WTC11 (cell line): ENCODE results near the gene MAP1LC3C. TPM values are rescaled to one million over a fixed set of nuclear protein-coding genes. Genes with fewer than 3 reads are reported as not detected.

ENCODE experiments used
- ATAC-seq: fragments of 200-7000 bp; cut with Tn5 transposase; 2 replicates; pipeline ENCODE4 v1.10.0; 2021; ENCODE audit warnings: mild to moderate bottlenecking, moderate library complexity
- CTCF ChIA-PET: fragments of 300-600 bp; sonication (Branson Sonifier 250); formaldehyde crosslinking; loops from one replicate; lab custom pipeline; 2021; ENCODE audit warnings: antibody characterized with exemption; lab: Charles Lee
- POLR2A ChIA-PET: fragments of 350-600 bp; sonication (Branson Sonifier 250); formaldehyde crosslinking; loops from one replicate; lab custom pipeline; 2021; ENCODE audit warnings: antibody characterized with exemption; lab: Charles Lee
- DNase-seq: peaks from one replicate; pipeline ENCODE4 v3.0.0; 2021; ENCODE audit warnings: low spot score
- H3K27ac Mint-ChIP-seq: 2 replicates; pipeline ENCODE4 v1.8.0; 2021; ENCODE audit warnings: mixed read lengths
- H3K27me3 Mint-ChIP-seq: 2 replicates; pipeline ENCODE4 v1.8.0; 2021; ENCODE audit warnings: low read depth, mild to moderate bottlenecking, moderate library complexity, mixed read lengths
- H3K36me3 Mint-ChIP-seq: 2 replicates; pipeline ENCODE4 v1.8.0; 2021; ENCODE audit warnings: mixed read lengths
- H3K4me1 Mint-ChIP-seq: 2 replicates; pipeline ENCODE4 v1.8.0; 2022; ENCODE audit warnings: mixed read lengths
- H3K4me3 Mint-ChIP-seq: 2 replicates; pipeline ENCODE4 v1.8.0; 2021; ENCODE audit warnings: mild to moderate bottlenecking, moderate library complexity, mixed read lengths
- H3K9me3 Mint-ChIP-seq: 2 replicates; pipeline ENCODE4 v1.8.0; 2021; ENCODE audit warnings: mixed read lengths
- AR ChIP-seq: fragments of 250-450 bp; sonication (Bioruptor Pico); IDR thresholded peaks from 2 replicates; pipeline ENCODE4 v1.9.0; 2021; ENCODE audit warnings: mild to moderate bottlenecking
- CREB1 ChIP-seq: sonication (generic); formaldehyde crosslinking; IDR thresholded peaks from 2 replicates; pipeline ENCODE4 v1.8.0; 2023; ENCODE audit warnings: mild to moderate bottlenecking, missing genetic modification reagents
- CREM ChIP-seq: sonication (generic); formaldehyde crosslinking; IDR thresholded peaks from 2 replicates; pipeline ENCODE4 v1.8.1; 2022; ENCODE audit warnings: mild to moderate bottlenecking, missing genetic modification reagents, moderate library complexity
- E2F1 ChIP-seq: sonication (generic); formaldehyde crosslinking; IDR thresholded peaks from 2 replicates; pipeline ENCODE4 v1.8.0; 2022; ENCODE audit warnings: mild to moderate bottlenecking, missing genetic modification reagents
- E2F5 ChIP-seq: sonication (generic); formaldehyde crosslinking; IDR thresholded peaks from 2 replicates; pipeline ENCODE4 v1.8.1; 2022; ENCODE audit warnings: mild to moderate bottlenecking, moderate library complexity, missing genetic modification reagents
- ELF4 ChIP-seq: sonication (generic); formaldehyde crosslinking; IDR thresholded peaks from 2 replicates; pipeline ENCODE4 v1.8.1; 2022; ENCODE audit warnings: low read depth, mild to moderate bottlenecking, moderate library complexity, missing genetic modification reagents
- ESRRA ChIP-seq: sonication (generic); formaldehyde crosslinking; IDR thresholded peaks from 2 replicates; pipeline ENCODE4 v1.8.1; 2022; ENCODE audit warnings: mild to moderate bottlenecking, missing genetic modification reagents, borderline replicate concordance
- ETV6 ChIP-seq: sonication (generic); formaldehyde crosslinking; IDR thresholded peaks from 2 replicates; pipeline ENCODE4 v1.8.1; 2022; ENCODE audit warnings: mild to moderate bottlenecking, missing genetic modification reagents
- GABPB1 ChIP-seq: sonication (generic); formaldehyde crosslinking; IDR thresholded peaks from 2 replicates; pipeline ENCODE4 v1.8.1; 2023; ENCODE audit warnings: mild to moderate bottlenecking, missing genetic modification reagents
- HMGA2 ChIP-seq: fragments of 250-450 bp; sonication (Bioruptor Pico); IDR thresholded peaks from 2 replicates; pipeline ENCODE4 v1.4.0; 2021; ENCODE audit warnings: mild to moderate bottlenecking, moderate library complexity
- JAZF1 ChIP-seq: fragments of 250-450 bp; sonication (Bioruptor Pico); IDR thresholded peaks from 2 replicates; pipeline ENCODE4 v1.9.0; 2021; ENCODE audit warnings: moderate library complexity, mild to moderate bottlenecking, inconsistent platforms
- NR1H2 ChIP-seq: sonication (generic); formaldehyde crosslinking; IDR thresholded peaks from 2 replicates; pipeline ENCODE4 v1.9.0; 2021; ENCODE audit warnings: mild to moderate bottlenecking, moderate library complexity, missing genetic modification reagents
- NR3C1 ChIP-seq: sonication (generic); formaldehyde crosslinking; conservative IDR thresholded peaks from 2 replicates; pipeline ENCODE4 v1.8.1; 2023; ENCODE audit warnings: low read depth, mild to moderate bottlenecking, missing genetic modification reagents
- OVOL2 ChIP-seq: fragments of 250-450 bp; sonication (Bioruptor Pico); IDR thresholded peaks from 2 replicates; pipeline ENCODE4 v1.9.0; 2021; ENCODE audit warnings: mild to moderate bottlenecking, borderline replicate concordance
- SMAD4 ChIP-seq: sonication (generic); formaldehyde crosslinking; IDR thresholded peaks from 2 replicates; pipeline ENCODE4 v1.8.0; 2022; ENCODE audit warnings: mild to moderate bottlenecking, missing genetic modification reagents
- SOX15 ChIP-seq: fragments of 250-450 bp; sonication (Bioruptor Pico); IDR thresholded peaks from 2 replicates; pipeline ENCODE4 v1.9.0; 2021; ENCODE audit warnings: mild to moderate bottlenecking
- ZBTB21 ChIP-seq: sonication (generic); formaldehyde crosslinking; IDR thresholded peaks from 2 replicates; pipeline ENCODE4 v1.8.1; 2023; ENCODE audit warnings: mild to moderate bottlenecking, missing genetic modification reagents, borderline replicate concordance
- total RNA-seq: library from RNA; stranded (reverse); gene quantifications from 3 replicates; pipeline ENCODE4 v1.2.3, GENCODE V29; 2021
- TF ChIP-seq, protein P1 (sequence below): fragments of 250-450 bp; sonication (Bioruptor Pico); IDR thresholded peaks from 2 replicates; pipeline ENCODE4 v1.9.0; 2021; ENCODE audit warnings: mild to moderate bottlenecking
- TF ChIP-seq, protein P2 (sequence below): sonication (generic); formaldehyde crosslinking; IDR thresholded peaks from 2 replicates; pipeline ENCODE4 v1.8.0; 2022; ENCODE audit warnings: missing genetic modification reagents
- TF ChIP-seq, protein P3 (sequence below): sonication (generic); formaldehyde crosslinking; IDR thresholded peaks from 2 replicates; pipeline ENCODE4 v1.8.1; 2023; ENCODE audit warnings: mild to moderate bottlenecking, missing genetic modification reagents

The MAP1LC3C gene
- total RNA-seq, 1 experiment from 2014 or later: 1.5 TPM

- Mint-ChIP-seq H3K36me3 (no peaks in the 10 kb centered on the region), H3K27me3 (no peaks in the 10 kb centered on the region), H3K4me3 (no peak overlapping the region), H3K9me3 (no peaks in the 10 kb centered on the region), H3K4me1 (no peaks in the 10 kb centered on the region), H3K27ac (no peak overlapping the region)
- DNase-seq (peak; percentile 66), ATAC-seq (peak; percentile 85)
- TF ChIP-seq, protein P1, sequence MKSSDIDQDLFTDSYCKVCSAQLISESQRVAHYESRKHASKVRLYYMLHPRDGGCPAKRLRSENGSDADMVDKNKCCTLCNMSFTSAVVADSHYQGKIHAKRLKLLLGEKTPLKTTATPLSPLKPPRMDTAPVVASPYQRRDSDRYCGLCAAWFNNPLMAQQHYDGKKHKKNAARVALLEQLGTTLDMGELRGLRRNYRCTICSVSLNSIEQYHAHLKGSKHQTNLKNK (CRISPR knock-in tag): no peak
- TF ChIP-seq E2F1: no peak
- ChIA-PET POLR2A (no interaction called here), CTCF (interaction anchor here (0.6 to 2.6 kb wide), 17 partner anchors 9 to 375 kb away, joined by 3 to 37 read pairs (median 4); partner anchors contain the start of gene MAP1LC3C)
Observed at GRCh38 chr1:241985787-241986186, 13.1 kb downstream of the MAP1LC3C start.

DNA sequence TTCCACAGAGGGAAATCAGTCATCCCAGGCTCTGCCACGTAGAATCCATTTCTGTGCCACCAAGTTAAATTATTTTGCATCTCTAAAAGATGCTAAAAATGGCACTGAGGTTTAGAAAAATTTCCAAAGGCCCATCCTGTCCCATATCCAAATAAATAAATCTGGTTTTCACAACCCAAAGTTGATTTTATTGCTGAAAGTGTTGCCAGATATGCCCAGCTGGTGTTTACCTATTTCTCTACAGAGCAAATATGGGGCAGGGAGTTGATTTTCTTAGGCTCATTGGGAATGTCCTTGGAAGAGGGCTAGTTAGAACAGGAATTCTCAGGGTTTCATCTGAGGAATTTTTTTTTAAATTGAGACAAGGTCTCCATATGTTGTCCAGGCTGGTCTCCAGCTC is 19.0 kb downstream of the MAP1LC3C start:
- no peaks in the 10 kb centered on the region for H3K36me3 Mint-ChIP-seq
- no peak for TF ChIP-seq OVOL2 (CRISPR knock-in tag)
- no peak for TF ChIP-seq NR1H2
- TF ChIP-seq NR3C1 (CRISPR knock-in tag): no peak
- TF ChIP-seq, protein P2, sequence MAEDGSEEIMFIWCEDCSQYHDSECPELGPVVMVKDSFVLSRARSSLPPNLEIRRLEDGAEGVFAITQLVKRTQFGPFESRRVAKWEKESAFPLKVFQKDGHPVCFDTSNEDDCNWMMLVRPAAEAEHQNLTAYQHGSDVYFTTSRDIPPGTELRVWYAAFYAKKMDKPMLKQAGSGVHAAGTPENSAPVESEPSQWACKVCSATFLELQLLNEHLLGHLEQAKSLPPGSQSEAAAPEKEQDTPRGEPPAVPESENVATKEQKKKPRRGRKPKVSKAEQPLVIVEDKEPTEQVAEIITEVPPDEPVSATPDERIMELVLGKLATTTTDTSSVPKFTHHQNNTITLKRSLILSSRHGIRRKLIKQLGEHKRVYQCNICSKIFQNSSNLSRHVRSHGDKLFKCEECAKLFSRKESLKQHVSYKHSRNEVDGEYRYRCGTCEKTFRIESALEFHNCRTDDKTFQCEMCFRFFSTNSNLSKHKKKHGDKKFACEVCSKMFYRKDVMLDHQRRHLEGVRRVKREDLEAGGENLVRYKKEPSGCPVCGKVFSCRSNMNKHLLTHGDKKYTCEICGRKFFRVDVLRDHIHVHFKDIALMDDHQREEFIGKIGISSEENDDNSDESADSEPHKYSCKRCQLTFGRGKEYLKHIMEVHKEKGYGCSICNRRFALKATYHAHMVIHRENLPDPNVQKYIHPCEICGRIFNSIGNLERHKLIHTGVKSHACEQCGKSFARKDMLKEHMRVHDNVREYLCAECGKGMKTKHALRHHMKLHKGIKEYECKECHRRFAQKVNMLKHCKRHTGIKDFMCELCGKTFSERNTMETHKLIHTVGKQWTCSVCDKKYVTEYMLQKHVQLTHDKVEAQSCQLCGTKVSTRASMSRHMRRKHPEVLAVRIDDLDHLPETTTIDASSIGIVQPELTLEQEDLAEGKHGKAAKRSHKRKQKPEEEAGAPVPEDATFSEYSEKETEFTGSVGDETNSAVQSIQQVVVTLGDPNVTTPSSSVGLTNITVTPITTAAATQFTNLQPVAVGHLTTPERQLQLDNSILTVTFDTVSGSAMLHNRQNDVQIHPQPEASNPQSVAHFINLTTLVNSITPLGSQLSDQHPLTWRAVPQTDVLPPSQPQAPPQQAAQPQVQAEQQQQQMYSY (CRISPR knock-in tag): no peak
- no peak for TF ChIP-seq GABPB1
- no peak for TF ChIP-seq ESRRA (CRISPR knock-in tag)
- TF ChIP-seq, protein P3, sequence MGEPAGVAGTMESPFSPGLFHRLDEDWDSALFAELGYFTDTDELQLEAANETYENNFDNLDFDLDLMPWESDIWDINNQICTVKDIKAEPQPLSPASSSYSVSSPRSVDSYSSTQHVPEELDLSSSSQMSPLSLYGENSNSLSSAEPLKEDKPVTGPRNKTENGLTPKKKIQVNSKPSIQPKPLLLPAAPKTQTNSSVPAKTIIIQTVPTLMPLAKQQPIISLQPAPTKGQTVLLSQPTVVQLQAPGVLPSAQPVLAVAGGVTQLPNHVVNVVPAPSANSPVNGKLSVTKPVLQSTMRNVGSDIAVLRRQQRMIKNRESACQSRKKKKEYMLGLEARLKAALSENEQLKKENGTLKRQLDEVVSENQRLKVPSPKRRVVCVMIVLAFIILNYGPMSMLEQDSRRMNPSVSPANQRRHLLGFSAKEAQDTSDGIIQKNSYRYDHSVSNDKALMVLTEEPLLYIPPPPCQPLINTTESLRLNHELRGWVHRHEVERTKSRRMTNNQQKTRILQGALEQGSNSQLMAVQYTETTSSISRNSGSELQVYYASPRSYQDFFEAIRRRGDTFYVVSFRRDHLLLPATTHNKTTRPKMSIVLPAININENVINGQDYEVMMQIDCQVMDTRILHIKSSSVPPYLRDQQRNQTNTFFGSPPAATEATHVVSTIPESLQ (CRISPR knock-in tag): no peak
- no peak for TF ChIP-seq E2F5 (CRISPR knock-in tag)
- no peak for TF ChIP-seq ZBTB21 (CRISPR knock-in tag)
- TF ChIP-seq CREM (CRISPR knock-in tag): no peak
- TF ChIP-seq ELF4: no peak
- TF ChIP-seq CREB1: no peak
- no peak for TF ChIP-seq JAZF1 (CRISPR knock-in tag)
- no peak for TF ChIP-seq HMGA2 (CRISPR knock-in tag)
- TF ChIP-seq SOX15 (CRISPR knock-in tag): no peak
- no peak for TF ChIP-seq AR (CRISPR knock-in tag)
- TF ChIP-seq SMAD4: no peak
- no peak for TF ChIP-seq ETV6 (CRISPR knock-in tag)
- ChIA-PET CTCF (no interaction called here), POLR2A (no interaction called here)
- ATAC-seq: no peak
- peaks cover 2% of the 10 kb centered on the region; the same call in 1 of the 2 replicates for H3K4me1 Mint-ChIP-seq
- DNase-seq: no peak
- H3K27ac Mint-ChIP-seq: no peak overlapping the region
- no peaks in the 10 kb centered on the region for H3K27me3 Mint-ChIP-seq
- no peaks in the 10 kb centered on the region for H3K9me3 Mint-ChIP-seq
- H3K4me3 Mint-ChIP-seq: no peak overlapping the region
